ENCODE measurements around the gene TMEM273.

DNA sequence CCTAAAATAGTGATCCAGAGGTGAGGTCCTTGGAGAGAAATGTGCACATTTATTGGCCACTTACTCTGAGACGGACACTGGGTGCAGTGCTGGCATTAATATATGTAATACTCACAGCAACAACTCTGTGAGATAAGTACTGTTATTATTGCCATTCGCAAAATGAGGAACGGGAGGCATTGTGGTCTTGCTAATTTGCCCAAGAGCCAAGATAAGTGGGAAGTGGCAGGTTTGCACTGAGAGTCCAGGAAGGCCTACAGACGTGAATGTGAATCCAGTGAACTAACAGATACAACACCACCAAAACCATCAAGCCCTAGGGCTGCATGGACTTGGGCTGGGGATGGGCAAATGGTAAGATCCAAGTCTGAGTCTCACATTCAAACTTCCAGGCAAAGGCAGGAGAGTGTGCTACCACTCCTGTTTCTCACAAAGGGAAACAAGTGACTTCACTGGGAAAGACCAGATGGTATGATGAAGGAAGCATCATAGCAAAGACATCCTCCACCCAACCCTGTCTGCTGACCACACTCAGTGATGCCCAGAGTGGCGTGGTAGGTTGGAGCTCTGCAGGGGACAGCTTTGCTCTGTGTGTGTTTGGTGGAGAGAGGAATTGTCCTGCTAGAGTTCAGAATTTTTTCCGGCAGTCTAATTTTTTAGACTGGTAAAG, 19.2 kb downstream of the TMEM273 start:
- TF ChIP-seq, protein P1, sequence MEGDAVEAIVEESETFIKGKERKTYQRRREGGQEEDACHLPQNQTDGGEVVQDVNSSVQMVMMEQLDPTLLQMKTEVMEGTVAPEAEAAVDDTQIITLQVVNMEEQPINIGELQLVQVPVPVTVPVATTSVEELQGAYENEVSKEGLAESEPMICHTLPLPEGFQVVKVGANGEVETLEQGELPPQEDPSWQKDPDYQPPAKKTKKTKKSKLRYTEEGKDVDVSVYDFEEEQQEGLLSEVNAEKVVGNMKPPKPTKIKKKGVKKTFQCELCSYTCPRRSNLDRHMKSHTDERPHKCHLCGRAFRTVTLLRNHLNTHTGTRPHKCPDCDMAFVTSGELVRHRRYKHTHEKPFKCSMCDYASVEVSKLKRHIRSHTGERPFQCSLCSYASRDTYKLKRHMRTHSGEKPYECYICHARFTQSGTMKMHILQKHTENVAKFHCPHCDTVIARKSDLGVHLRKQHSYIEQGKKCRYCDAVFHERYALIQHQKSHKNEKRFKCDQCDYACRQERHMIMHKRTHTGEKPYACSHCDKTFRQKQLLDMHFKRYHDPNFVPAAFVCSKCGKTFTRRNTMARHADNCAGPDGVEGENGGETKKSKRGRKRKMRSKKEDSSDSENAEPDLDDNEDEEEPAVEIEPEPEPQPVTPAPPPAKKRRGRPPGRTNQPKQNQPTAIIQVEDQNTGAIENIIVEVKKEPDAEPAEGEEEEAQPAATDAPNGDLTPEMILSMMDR (IDR thresholded peaks at IDR 0.05) = no peak
- TF ChIP-seq POLR2A (IDR thresholded peaks at IDR 0.05) = no peak

Data from tibial nerve (tissue), 3 donors.